CD4-positive, alpha-beta T cell (primary cell): ENCODE data around the gene LPAR1. TPM values are rescaled to one million over a fixed set of nuclear protein-coding genes. Genes with fewer than 3 reads are reported as not detected.
"Not testable (repeated sequence)": the region's sequence is repeated elsewhere in the genome, so short reads cannot be mapped to it uniquely, and the experiment has no call there.

Experiments used
- ATAC-seq: fragments of 200-7000 bp; cut with Tn5 transposase; one replicate; pipeline ENCODE4 v1.10.0; 2022; ENCODE audit warnings: mild to moderate bottlenecking; ENCODE audit not compliant: poor library complexity
- CTCF ChIA-PET: fragments of 350-600 bp; sonication (Branson Sonifier 250); formaldehyde crosslinking; loops from one replicate; lab custom pipeline; 2021; ENCODE audit warnings: antibody characterized with exemption, inconsistent platforms; lab: Charles Lee
- POLR2A ChIA-PET: fragments of 350-600 bp; sonication (Branson Sonifier 250); formaldehyde crosslinking; loops from one replicate; lab custom pipeline; 2021; ENCODE audit warnings: antibody characterized with exemption, inconsistent platforms; lab: Charles Lee
- DNase-seq, 14 experiments: peaks; one replicate each; pipeline ENCODE4 v3.0.0-alpha.2; 2013 to 2020; ENCODE audit warnings: mixed read lengths in 2 of 14
- H3K27ac ChIP-seq, 2 donors: one replicate each; pipeline versions ENCODE4 v1.5.1 to v1.7.0; 2013; ENCODE audit warnings: low read length in 2 of 2, low read depth in 1 of 2, mild to moderate bottlenecking in 1 of 2
- H3K27me3 ChIP-seq, 2 experiments: 1 replicate in 1 of 2; 2 replicates in 1 of 2; pipeline versions ENCODE4 v1.6.1 to v1.7.0; 2013; ENCODE audit warnings: low read length in 2 of 2, control low read depth in 1 of 2, mild to moderate bottlenecking in 1 of 2, moderate library complexity in 1 of 2; ENCODE audit not compliant: insufficient read depth in 2 of 2, control insufficient read depth in 1 of 2
- H3K36me3 ChIP-seq: one replicate; pipeline ENCODE4 v1.6.1; 2013; ENCODE audit warnings: low read length, control low read depth; ENCODE audit not compliant: insufficient read depth
- H3K4me1 ChIP-seq: one replicate; pipeline ENCODE4 v1.6.1; 2013; ENCODE audit warnings: low read length, control low read depth; ENCODE audit not compliant: insufficient read depth
- H3K4me3 ChIP-seq: one replicate; pipeline ENCODE4 v1.5.1; 2013; ENCODE audit warnings: mild to moderate bottlenecking, low read length, moderate library complexity
- H3K9me3 ChIP-seq, 2 experiments: 1 replicate in 1 of 2; 2 replicates in 1 of 2; pipeline versions ENCODE4 v1.6.1 to v1.7.0; 2013; ENCODE audit warnings: low read length in 2 of 2, mild to moderate bottlenecking in 2 of 2, control low read depth in 1 of 2, moderate library complexity in 1 of 2; ENCODE audit not compliant: control insufficient read depth in 1 of 2, insufficient read depth in 1 of 2
- H3K27ac Mint-ChIP-seq: one replicate; pipeline ENCODE4 v1.8.0; 2020; ENCODE audit warnings: mixed read lengths
- H3K27me3 Mint-ChIP-seq: one replicate; pipeline ENCODE4 v1.8.0; 2021; ENCODE audit warnings: mixed read lengths
- H3K36me3 Mint-ChIP-seq: one replicate; pipeline ENCODE4 v1.8.0; 2021; ENCODE audit warnings: low read depth, mixed read lengths
- H3K4me1 Mint-ChIP-seq: one replicate; pipeline ENCODE4 v1.8.0; 2021; ENCODE audit warnings: low read depth, mixed read lengths
- H3K4me3 Mint-ChIP-seq: one replicate; pipeline ENCODE4 v1.8.0; 2020; ENCODE audit warnings: mild to moderate bottlenecking, mixed read lengths
- H3K9me3 Mint-ChIP-seq: one replicate; pipeline ENCODE4 v1.8.0; 2020; ENCODE audit warnings: mixed read lengths
- intact Hi-C, 2 experiments: fragments of 100-400 bp; cut with DNase I in 1 of 2; cut with micrococcal nuclease in 1 of 2; formaldehyde crosslinking; loops; one replicate each; pipeline versions ENCODE4 v1.15.1 to v1.9.0; 2023 to 2025; cut with DNase I, micrococcal nuclease
- total RNA-seq, 174 experiments: library from RNA in 2 of 174; stranded (reverse) in 2 of 174; gene quantifications; one replicate each; pipeline ENCODE4 v1.2.3 and lab custom pipeline; 2021 to 2026
- TF ChIP-seq, protein P1 (sequence below): fragments of 200-600 bp; IDR thresholded peaks from one replicate; pipeline ENCODE4 v1.8.0; 2022; ENCODE audit warnings: antibody characterized with exemption, mild to moderate bottlenecking

LPAR1 gene
- total RNA-seq, 2 experiments from 2014 or later, result not detected

DNA sequence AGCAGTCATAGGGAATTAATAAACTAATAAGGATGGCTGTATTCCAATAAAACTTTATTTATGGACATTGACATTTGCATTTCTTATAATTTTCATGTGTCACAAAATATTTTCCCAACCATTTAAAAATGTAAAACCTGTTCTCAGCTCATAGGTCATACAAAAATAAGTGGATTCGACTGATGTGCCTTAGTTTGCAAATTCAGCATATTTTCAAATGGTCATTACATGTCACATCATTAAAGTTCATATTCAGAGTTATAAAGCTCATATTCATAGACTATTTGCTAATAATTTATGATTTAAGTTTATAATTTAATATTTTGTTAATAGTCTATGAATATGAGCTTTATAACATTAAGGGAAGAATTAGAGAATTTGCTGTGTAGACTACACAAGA is 166.5 kb downstream of the LPAR1 start:
- TF ChIP-seq, protein P1, sequence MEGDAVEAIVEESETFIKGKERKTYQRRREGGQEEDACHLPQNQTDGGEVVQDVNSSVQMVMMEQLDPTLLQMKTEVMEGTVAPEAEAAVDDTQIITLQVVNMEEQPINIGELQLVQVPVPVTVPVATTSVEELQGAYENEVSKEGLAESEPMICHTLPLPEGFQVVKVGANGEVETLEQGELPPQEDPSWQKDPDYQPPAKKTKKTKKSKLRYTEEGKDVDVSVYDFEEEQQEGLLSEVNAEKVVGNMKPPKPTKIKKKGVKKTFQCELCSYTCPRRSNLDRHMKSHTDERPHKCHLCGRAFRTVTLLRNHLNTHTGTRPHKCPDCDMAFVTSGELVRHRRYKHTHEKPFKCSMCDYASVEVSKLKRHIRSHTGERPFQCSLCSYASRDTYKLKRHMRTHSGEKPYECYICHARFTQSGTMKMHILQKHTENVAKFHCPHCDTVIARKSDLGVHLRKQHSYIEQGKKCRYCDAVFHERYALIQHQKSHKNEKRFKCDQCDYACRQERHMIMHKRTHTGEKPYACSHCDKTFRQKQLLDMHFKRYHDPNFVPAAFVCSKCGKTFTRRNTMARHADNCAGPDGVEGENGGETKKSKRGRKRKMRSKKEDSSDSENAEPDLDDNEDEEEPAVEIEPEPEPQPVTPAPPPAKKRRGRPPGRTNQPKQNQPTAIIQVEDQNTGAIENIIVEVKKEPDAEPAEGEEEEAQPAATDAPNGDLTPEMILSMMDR, result no peak
- DNase-seq (no peak), ATAC-seq (no peak)
- no peaks in the 10 kb centered on the region for H3K9me3 ChIP-seq
- H3K36me3 Mint-ChIP-seq, result no peaks in the 10 kb centered on the region
- intact Hi-C loops, result no loop called here
- ChIA-PET POLR2A (no interaction called here), CTCF (no interaction called here)
- peaks cover 12% of the 10 kb centered on the region for H3K27me3 Mint-ChIP-seq
- H3K27ac Mint-ChIP-seq, result no peak overlapping the region
- H3K36me3 ChIP-seq, result no peaks in the 10 kb centered on the region
- H3K27ac ChIP-seq, result no peak overlapping the region
- H3K4me1 ChIP-seq, result no peaks in the 10 kb centered on the region
- no peak overlapping the region for H3K4me3 ChIP-seq
- no peaks in the 10 kb centered on the region for H3K4me1 Mint-ChIP-seq
- H3K9me3 Mint-ChIP-seq, result no peaks in the 10 kb centered on the region
- H3K4me3 Mint-ChIP-seq, result no peak overlapping the region
- H3K27me3 ChIP-seq, result no peaks in the 10 kb centered on the region

DNA sequence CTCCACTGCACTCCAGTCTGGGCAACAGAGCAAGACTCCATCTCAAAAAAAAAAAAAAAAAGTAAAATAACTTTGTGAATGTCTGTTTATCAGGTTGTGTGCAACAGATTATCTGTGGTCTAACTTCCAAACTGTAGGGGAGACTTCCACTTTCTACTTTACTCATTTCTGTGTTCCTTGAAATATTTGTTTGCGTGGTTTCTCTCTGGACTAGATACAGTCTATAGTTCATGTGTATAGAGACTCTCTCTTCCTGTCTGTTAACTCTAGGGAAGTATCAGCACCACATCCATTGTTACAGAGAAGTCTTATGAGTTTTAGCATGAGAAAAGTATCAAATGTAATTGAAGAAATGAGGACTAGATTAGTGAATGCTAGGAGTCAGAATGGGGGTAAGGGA is 168.3 kb downstream of the LPAR1 start:
- ATAC-seq, result no peak
- Histone ChIP-seq H3K4me1 (no peaks in the 10 kb centered on the region), H3K4me3 (no peak overlapping the region), H3K9me3 (no peaks in the 10 kb centered on the region), H3K27me3 (no peaks in the 10 kb centered on the region), H3K36me3 (no peaks in the 10 kb centered on the region), H3K27ac (no peak overlapping the region)
- Mint-ChIP-seq H3K4me3 (no peak overlapping the region), H3K36me3 (no peaks in the 10 kb centered on the region), H3K27me3 (peaks cover 6% of the 10 kb centered on the region), H3K9me3 (no peaks in the 10 kb centered on the region), H3K27ac (no peak overlapping the region), H3K4me1 (no peaks in the 10 kb centered on the region)
- POLR2A ChIA-PET, result no interaction called here
- intact Hi-C loops, result no loop called here
- CTCF ChIA-PET, result no interaction called here
- TF ChIP-seq, protein P1, result no peak
- no peak for DNase-seq

DNA sequence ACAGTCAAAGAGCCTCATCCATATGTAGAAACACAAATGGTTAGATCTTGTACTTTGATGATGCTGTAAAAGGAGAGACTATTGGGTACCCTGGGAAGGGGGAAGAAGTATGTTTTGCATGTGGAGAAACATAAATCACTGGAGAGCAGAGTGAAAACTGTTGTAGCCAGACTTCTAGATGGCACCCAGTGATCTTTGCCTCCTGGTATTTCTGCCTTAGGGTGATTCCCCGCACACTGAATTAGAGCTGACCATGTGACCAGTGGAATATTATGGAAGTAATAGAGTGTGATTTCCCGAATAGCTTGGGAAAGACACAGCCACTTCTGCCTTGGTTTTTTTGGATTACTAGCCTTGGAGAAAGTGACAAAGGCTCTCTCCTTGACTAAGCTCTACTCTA is 174.3 kb downstream of the LPAR1 start:
- ChIA-PET CTCF (no interaction called here), POLR2A (no interaction called here)
- no peaks in the 10 kb centered on the region for H3K27me3 Mint-ChIP-seq
- no peak overlapping the region for H3K4me3 Mint-ChIP-seq
- no peak overlapping the region for H3K27ac Mint-ChIP-seq
- H3K4me1 Mint-ChIP-seq, result no peaks in the 10 kb centered on the region
- Histone ChIP-seq H3K4me1 (no peaks in the 10 kb centered on the region), H3K27me3 (no peaks in the 10 kb centered on the region), H3K27ac (no peak overlapping the region), H3K4me3 (no peak overlapping the region), H3K36me3 (no peaks in the 10 kb centered on the region), H3K9me3 (peaks cover 14 to 16% of the 10 kb centered on the region in 2 experiments)
- TF ChIP-seq, protein P1, result no peak
- ATAC-seq (no peak), DNase-seq (no peak)
- H3K9me3 Mint-ChIP-seq, result peaks cover 10% of the 10 kb centered on the region
- H3K36me3 Mint-ChIP-seq, result no peaks in the 10 kb centered on the region
- intact Hi-C loops, result no loop called here

DNA sequence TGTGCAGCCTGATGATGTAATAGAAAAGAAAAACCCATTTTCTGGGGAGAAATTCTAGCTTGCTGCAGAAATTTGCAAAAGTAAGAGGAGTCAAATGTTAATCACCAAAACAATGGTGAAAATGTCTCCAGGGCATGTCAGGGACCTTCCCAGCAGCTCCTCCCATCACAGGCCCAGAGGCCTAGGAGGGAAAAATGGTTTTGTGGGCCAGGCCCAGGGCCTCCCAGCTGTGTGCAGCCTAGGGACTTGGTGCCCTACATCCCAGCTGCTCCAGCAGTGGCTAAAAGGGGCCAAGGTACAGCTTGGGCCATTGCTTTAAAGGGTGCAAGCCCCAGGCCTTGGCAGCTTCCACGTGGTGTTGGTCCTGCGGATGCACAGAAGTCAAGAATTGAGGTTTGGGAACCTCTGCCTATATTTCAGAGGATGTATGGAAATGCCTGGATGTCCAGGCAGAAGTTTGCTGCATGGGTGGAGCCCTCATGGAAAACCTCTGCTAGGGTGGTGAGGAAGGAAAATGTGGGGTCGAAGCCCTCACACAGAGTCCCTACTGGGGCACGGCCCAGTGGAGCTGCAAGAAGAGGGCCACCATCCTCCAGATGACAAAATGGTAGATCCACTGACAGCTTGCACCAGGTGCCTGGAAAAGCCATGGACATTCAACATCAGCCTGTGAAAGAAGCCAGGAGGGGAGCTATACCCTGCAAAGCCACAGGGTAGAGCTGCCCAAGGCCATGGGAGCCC is 176.7 kb downstream of the LPAR1 start:
- H3K36me3 Mint-ChIP-seq, H3K36me3 ChIP-seq, DNase-seq, POLR2A ChIA-PET, H3K4me3 ChIP-seq, ATAC-seq, H3K27me3 ChIP-seq, CTCF ChIA-PET, H3K4me1 ChIP-seq, H3K27me3 Mint-ChIP-seq, H3K4me1 Mint-ChIP-seq, H3K27ac Mint-ChIP-seq, intact Hi-C loops, H3K4me3 Mint-ChIP-seq, H3K27ac ChIP-seq: not testable (repeated sequence)
- peaks cover 12% of the 10 kb centered on the region for H3K9me3 Mint-ChIP-seq
- peaks cover 14 to 16% of the 10 kb centered on the region in 2 experiments for H3K9me3 ChIP-seq
